ENCODE measurements around the gene CYSRT1. TPM values are rescaled to one million over a fixed set of nuclear protein-coding genes. Genes with fewer than 3 reads are reported as not detected.
A peak's percentile ranks its signal among the peaks of the same experiment; 100 is the strongest.

The CYSRT1 gene
- total and polyA plus RNA-seq, 2 donors from 2014 or later: 0.94 to 1.3 TPM

DNA sequence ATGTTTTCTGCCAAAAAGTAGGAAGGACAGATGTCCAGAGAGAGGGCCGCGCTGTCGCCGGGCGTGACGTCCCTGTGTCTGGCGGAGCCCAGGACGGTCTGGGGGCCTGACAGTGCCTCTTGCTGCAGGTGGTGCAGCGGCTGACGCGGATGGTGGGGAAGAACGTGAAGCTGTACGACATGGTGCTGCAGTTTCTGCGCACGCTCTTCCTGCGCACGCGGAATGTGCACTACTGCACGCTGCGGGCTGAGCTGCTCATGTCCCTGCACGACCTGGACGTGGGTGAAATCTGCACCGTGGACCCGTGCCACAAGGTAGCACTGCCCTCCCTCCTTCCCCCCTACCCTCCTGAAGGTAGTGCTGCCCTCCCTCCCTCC lies 37.9 kb downstream of the CYSRT1 start:
- DNase-seq (peak in 1 of 5 donors; percentile 79), FAIRE-seq (no peak)
- H3K9ac ChIP-seq (ENCODE audit: low read length in 3 of 3): no peak overlapping the region
- no peaks in the 10 kb centered on the region for H3K9me3 ChIP-seq (ENCODE audit: control insufficient read depth in 2 of 3, insufficient read depth in 1 of 3, low read length in 3 of 3)
- peaks cover 0 to 2% (median 0%) of the 10 kb centered on the region in 3 donors for H3K4me1 ChIP-seq (ENCODE audit: control insufficient read depth in 2 of 3, insufficient read depth in 2 of 3, low read depth in 1 of 3, low read length in 3 of 3)
- H3K4me3 ChIP-seq (ENCODE audit: low read length in 3 of 3): no peak overlapping the region
- H3K27ac ChIP-seq (ENCODE audit: low read depth in 2 of 2, low read length in 2 of 2): no peak overlapping the region
- peaks cover 2 to 12% (median 4%) of the 10 kb centered on the region in 3 donors for H3K36me3 ChIP-seq (ENCODE audit: control insufficient read depth in 2 of 3, insufficient read depth in 3 of 3, low read length in 3 of 3)
- no peaks in the 10 kb centered on the region for H3K27me3 ChIP-seq (ENCODE audit: control insufficient read depth, insufficient read depth, low read length)
- TF ChIP-seq CTCF (IDR thresholded peaks at IDR 0.05; ENCODE audit: borderline replicate concordance, extremely low read depth, insufficient read depth): no peak
- intact Hi-C loops (cut with DNase I): no loop called here

GRCh38 chr9:137263506-137263905 lies 38.5 kb downstream of the CYSRT1 start:
- FAIRE-seq (no peak), DNase-seq (peak in 1 of 5 donors; percentile 66)
- no peaks in the 10 kb centered on the region for H3K27me3 ChIP-seq (ENCODE audit: control insufficient read depth, insufficient read depth, low read length)
- no peaks in the 10 kb centered on the region for H3K9me3 ChIP-seq (ENCODE audit: control insufficient read depth in 2 of 3, insufficient read depth in 1 of 3, low read length in 3 of 3)
- H3K27ac ChIP-seq (ENCODE audit: low read depth in 2 of 2, low read length in 2 of 2): no peak overlapping the region
- TF ChIP-seq CTCF (IDR thresholded peaks at IDR 0.05; ENCODE audit: borderline replicate concordance, extremely low read depth, insufficient read depth): no peak
- H3K4me1 ChIP-seq (ENCODE audit: control insufficient read depth in 2 of 3, insufficient read depth in 2 of 3, low read depth in 1 of 3, low read length in 3 of 3): peaks cover 0 to 5% (median under 1%) of the 10 kb centered on the region in 3 donors
- H3K36me3 ChIP-seq (ENCODE audit: control insufficient read depth in 2 of 3, insufficient read depth in 3 of 3, low read length in 3 of 3): peaks cover 2 to 12% (median 4%) of the 10 kb centered on the region in 3 donors
- intact Hi-C loops (cut with DNase I): no loop called here
- H3K4me3 ChIP-seq (ENCODE audit: low read length in 3 of 3): no peak overlapping the region
- no peak overlapping the region for H3K9ac ChIP-seq (ENCODE audit: low read length in 3 of 3)

DNA sequence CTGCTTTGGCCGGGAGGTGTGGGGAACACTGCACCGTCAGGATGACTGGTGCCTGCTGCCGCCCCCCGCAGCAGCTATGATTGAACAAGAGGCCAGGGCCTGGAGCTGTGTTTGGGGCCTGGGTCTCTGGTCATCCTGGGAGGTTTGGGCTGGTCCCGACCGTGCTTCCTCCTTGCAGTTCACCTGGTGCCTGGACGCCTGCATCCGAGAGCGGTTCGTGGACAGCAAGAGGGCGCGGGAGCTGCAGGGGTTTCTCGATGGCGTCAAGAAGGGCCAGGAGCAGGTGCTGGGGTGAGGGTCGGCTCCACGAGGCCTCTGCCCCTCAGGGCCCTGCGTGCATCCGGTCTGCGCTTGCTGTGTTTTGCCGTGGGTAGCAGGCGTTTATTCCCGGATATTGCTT lies 39.1 kb downstream of the CYSRT1 start:
- intact Hi-C loops (cut with DNase I): no loop called here
- no peak for TF ChIP-seq CTCF (IDR thresholded peaks at IDR 0.05; ENCODE audit: borderline replicate concordance, extremely low read depth, insufficient read depth)
- no peaks in the 10 kb centered on the region for H3K9me3 ChIP-seq (ENCODE audit: control insufficient read depth in 2 of 3, insufficient read depth in 1 of 3, low read length in 3 of 3)
- DNase-seq (peak in 1 of 5 donors; percentile 56), FAIRE-seq (no peak)
- H3K9ac ChIP-seq (ENCODE audit: low read length in 3 of 3): no peak overlapping the region
- no peaks in the 10 kb centered on the region for H3K27me3 ChIP-seq (ENCODE audit: control insufficient read depth, insufficient read depth, low read length)
- H3K27ac ChIP-seq (ENCODE audit: low read depth in 2 of 2, low read length in 2 of 2): no peak overlapping the region
- peaks cover 2 to 10% (median 4%) of the 10 kb centered on the region in 3 donors for H3K36me3 ChIP-seq (ENCODE audit: control insufficient read depth in 2 of 3, insufficient read depth in 3 of 3, low read length in 3 of 3)
- H3K4me1 ChIP-seq (ENCODE audit: control insufficient read depth in 2 of 3, insufficient read depth in 2 of 3, low read depth in 1 of 3, low read length in 3 of 3): peaks cover 0 to 10% (median 6%) of the 10 kb centered on the region in 3 donors
- no peak overlapping the region for H3K4me3 ChIP-seq (ENCODE audit: low read length in 3 of 3)
